AG09319 (cell line): Measurements from ENCODE around the gene DHX57.
"Not testable (repeated sequence)": the region's sequence is repeated elsewhere in the genome, so short reads cannot be mapped to it uniquely, and the experiment has no call there.

Source experiments
- DNase-seq: peaks from one replicate; pipeline ENCODE4 v3.0.0-alpha.2; 2010; ENCODE audit warnings: low read depth; ENCODE audit errors: extremely low read depth
- CTCF ChIP-seq: IDR thresholded peaks from 2 replicates; pipeline ENCODE4 v1.5.1; 2011; ENCODE audit warnings: low read depth, mild to moderate bottlenecking, inconsistent platforms, low read length, moderate library complexity

The DHX57 gene

GRCh38 chr2:38771632-38772031 is 104.1 kb downstream of the DHX57 start:
- DNase-seq, result no peak
- no peak for TF ChIP-seq CTCF

GRCh38 chr2:38765551-38765950 is 110.2 kb downstream of the DHX57 start:
- DNase-seq, result no peak
- no peak for TF ChIP-seq CTCF

- no peak for DNase-seq
- TF ChIP-seq CTCF, result no peak
Observed at GRCh38 chr2:38765149-38765548, 110.6 kb downstream of the DHX57 start.

- DNase-seq, result no peak
- no peak for TF ChIP-seq CTCF
Observed at GRCh38 chr2:38763728-38764127, 112.0 kb downstream of the DHX57 start.

GRCh38 chr2:38763228-38763627 is 112.5 kb downstream of the DHX57 start:
- DNase-seq, result no peak
- no peak for TF ChIP-seq CTCF

- DNase-seq, result not testable (repeated sequence)
Observed at GRCh38 chr2:38755891-38756290, 119.8 kb downstream of the DHX57 start.

- no peak for DNase-seq
- TF ChIP-seq CTCF, result no peak
Observed at GRCh38 chr2:38754506-38754905, 121.2 kb downstream of the DHX57 start.

GRCh38 chr2:38754049-38754448 is 121.7 kb downstream of the DHX57 start:
- no peak for TF ChIP-seq CTCF
- no peak for DNase-seq
